OCI-LY1 (cell line): ENCODE data around the gene GOLGA8N.
A peak's percentile ranks its signal among the peaks of the same experiment; 100 is the strongest.

ENCODE experiments used
- EZH2 ChIP-seq: fragments of 200-600 bp; sonication (generic), shearing (Covaris generic); IDR thresholded peaks from 2 replicates; pipeline ENCODE4 v1.8.0; 2017; ENCODE audit warnings: borderline replicate concordance, mixed run types, mild to moderate bottlenecking, antibody characterized with exemption, low read length, moderate library complexity, mixed read lengths
- TF ChIP-seq, protein P1 (sequence below): fragments of 200-600 bp; sonication (generic), shearing (Covaris generic); IDR thresholded peaks from 2 replicates; pipeline ENCODE4 v1.5.1; 2017; ENCODE audit warnings: mild to moderate bottlenecking, antibody characterized with exemption, low read length, moderate library complexity, mixed read lengths

DNA sequence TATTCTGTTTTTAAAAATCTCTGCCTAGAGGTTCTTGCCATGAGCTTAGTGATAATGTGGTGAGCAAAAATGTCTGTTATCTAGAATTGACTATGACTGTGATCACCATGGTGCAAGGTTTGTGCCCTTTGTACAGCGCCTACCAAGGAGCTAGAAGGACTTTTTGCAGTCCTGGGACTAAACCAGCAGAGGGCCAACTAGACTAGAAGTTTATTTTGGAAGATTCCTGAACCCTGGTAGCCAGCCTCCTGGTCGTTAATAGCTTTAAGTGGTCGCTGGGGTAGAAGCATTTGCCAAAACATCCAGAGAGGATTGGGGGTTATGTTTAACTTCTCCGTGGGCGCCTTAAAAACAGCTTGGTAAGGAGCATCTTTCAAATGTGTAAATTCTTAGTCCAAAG lies 56.1 kb downstream of the GOLGA8N start:
- TF ChIP-seq, protein P1, sequence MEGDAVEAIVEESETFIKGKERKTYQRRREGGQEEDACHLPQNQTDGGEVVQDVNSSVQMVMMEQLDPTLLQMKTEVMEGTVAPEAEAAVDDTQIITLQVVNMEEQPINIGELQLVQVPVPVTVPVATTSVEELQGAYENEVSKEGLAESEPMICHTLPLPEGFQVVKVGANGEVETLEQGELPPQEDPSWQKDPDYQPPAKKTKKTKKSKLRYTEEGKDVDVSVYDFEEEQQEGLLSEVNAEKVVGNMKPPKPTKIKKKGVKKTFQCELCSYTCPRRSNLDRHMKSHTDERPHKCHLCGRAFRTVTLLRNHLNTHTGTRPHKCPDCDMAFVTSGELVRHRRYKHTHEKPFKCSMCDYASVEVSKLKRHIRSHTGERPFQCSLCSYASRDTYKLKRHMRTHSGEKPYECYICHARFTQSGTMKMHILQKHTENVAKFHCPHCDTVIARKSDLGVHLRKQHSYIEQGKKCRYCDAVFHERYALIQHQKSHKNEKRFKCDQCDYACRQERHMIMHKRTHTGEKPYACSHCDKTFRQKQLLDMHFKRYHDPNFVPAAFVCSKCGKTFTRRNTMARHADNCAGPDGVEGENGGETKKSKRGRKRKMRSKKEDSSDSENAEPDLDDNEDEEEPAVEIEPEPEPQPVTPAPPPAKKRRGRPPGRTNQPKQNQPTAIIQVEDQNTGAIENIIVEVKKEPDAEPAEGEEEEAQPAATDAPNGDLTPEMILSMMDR = peak; percentile 30
- TF ChIP-seq EZH2 = no peak
